Activated naive CD8-positive, alpha-beta T cell treated with anti-CD3 and anti-CD28 coated beads for 36 hours (primary cell): Measurements from ENCODE around the gene CMTR2. TPM values are rescaled to one million over a fixed set of nuclear protein-coding genes. Genes with fewer than 3 reads are reported as not detected.
"Not testable (repeated sequence)": the region's sequence is repeated elsewhere in the genome, so short reads cannot be mapped to it uniquely, and the experiment has no call there.

ENCODE experiments used
- DNase-seq: peaks from one replicate; pipeline ENCODE4 v3.0.0; 2021
- H3K27ac Mint-ChIP-seq: one replicate; pipeline ENCODE4 v1.8.0; 2022; ENCODE audit warnings: mild to moderate bottlenecking, moderate library complexity, mixed read lengths
- H3K27me3 Mint-ChIP-seq: one replicate; pipeline ENCODE4 v1.8.0; 2022; ENCODE audit warnings: mild to moderate bottlenecking, mixed read lengths
- H3K36me3 Mint-ChIP-seq: one replicate; pipeline ENCODE4 v1.8.0; 2021; ENCODE audit warnings: mild to moderate bottlenecking, mixed read lengths
- H3K4me1 Mint-ChIP-seq: one replicate; pipeline ENCODE4 v1.8.0; 2021; ENCODE audit warnings: mixed read lengths
- H3K4me3 Mint-ChIP-seq: one replicate; pipeline ENCODE4 v1.8.0; 2022; ENCODE audit warnings: mild to moderate bottlenecking, moderate library complexity, mixed read lengths
- H3K9me3 Mint-ChIP-seq: one replicate; pipeline ENCODE4 v1.8.0; 2022; ENCODE audit warnings: mixed read lengths
- total RNA-seq, 2 experiments: library from RNA; stranded (reverse); gene quantifications; one replicate each; pipeline ENCODE4 v1.2.3, GENCODE V29; 2021

CMTR2 gene
- total RNA-seq, 2 experiments from 2014 or later: 18.5 to 20.8 TPM

DNA sequence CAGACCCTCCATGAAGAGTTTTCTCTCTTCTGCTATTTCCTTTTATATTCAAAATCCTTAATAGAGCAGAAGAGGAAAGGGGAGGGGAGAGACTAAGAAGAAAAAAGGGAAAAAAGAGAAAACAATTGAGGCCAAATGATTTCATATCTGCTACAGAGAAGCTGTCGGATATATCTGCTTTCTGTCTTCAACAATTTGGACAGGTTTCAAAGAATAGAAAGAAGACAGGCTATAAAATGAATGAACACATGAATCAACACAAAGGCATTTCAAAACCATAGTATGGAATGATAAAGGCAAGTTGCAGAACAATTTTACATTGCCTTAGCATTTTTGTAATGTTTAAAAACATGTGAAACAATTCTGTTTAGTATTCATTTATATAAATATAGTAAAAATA, 4.7 kb upstream of the CMTR2 start:
- Mint-ChIP-seq H3K27me3 (peaks cover 15% of the 10 kb centered on the region), H3K27ac (no peak overlapping the region), H3K4me3 (no peak overlapping the region), H3K9me3 (peaks cover under 1% of the 10 kb centered on the region), H3K4me1 (no peaks in the 10 kb centered on the region), H3K36me3 (no peaks in the 10 kb centered on the region)
- no peak for DNase-seq

DNA sequence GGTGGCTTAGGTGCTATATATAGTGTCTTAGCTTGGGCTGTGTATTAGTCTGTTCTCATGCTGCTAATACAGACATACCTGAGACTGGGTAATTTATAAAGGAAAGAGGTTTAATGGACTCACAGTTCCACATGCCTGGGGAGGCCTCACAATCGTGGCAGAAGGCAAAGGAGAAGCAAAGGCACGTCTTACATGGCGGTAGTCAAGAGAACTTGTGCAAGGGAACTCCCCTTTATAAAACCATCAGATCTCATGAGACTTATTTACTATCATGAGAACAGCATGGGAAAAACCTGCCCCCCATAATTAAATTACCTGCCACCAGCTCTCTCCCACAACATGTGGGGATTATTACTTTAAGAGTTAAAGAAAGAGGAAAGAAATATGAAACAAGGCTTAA, 2.9 kb upstream of the CMTR2 start:
- DNase-seq, H3K4me1 Mint-ChIP-seq, H3K9me3 Mint-ChIP-seq, H3K4me3 Mint-ChIP-seq, H3K27ac Mint-ChIP-seq: not testable (repeated sequence)
- peaks cover 16% of the 10 kb centered on the region for H3K36me3 Mint-ChIP-seq
- peaks cover 14% of the 10 kb centered on the region for H3K27me3 Mint-ChIP-seq

DNA sequence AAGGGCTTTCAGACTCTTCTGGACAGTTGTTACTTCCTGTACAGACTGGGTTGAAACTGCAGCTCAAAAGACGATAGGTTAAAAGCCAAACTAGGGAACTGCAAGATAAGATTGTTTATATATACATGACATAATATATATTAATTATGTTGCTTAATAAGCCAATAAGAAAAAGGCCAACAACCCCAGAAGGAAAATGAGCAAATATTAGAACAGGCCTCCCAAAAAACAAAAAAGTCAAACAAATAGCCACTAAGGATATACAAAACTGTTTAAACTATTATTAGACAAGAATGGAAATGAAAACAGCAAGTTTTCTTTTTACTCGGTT, 495 bp upstream of the CMTR2 start:
- Mint-ChIP-seq H3K36me3 (peaks cover 39% of the 10 kb centered on the region), H3K27ac (peak overlapping the region; percentile 90), H3K4me3 (peak overlapping the region; percentile 84), H3K9me3 (peaks cover 12% of the 10 kb centered on the region), H3K4me1 (peaks cover 8% of the 10 kb centered on the region), H3K27me3 (peaks cover 14% of the 10 kb centered on the region)
- DNase-seq: no peak

DNA sequence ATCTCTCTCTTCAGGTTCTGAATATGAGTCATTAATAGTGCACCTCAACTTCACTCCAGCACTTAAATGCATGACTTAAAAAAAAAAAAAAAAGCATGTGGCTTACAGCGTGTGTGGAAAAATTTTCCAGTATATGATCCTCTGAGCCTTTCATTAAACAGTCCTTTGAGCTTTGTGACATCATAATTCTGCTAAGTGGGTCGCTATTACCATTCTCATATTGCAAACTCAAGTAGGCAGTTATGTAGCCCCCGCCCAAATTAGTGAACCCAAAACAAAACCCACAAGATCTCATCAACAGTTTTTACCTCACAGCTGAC, 672 bp downstream of the CMTR2 start:
- Mint-ChIP-seq H3K9me3 (peaks cover 23% of the 10 kb centered on the region), H3K36me3 (peaks cover 51% of the 10 kb centered on the region), H3K4me1 (peaks cover 11% of the 10 kb centered on the region), H3K27me3 (peaks cover 14% of the 10 kb centered on the region), H3K4me3 (peak overlapping the region; percentile 84), H3K27ac (peak overlapping the region; percentile 90)
- no peak for DNase-seq

DNA sequence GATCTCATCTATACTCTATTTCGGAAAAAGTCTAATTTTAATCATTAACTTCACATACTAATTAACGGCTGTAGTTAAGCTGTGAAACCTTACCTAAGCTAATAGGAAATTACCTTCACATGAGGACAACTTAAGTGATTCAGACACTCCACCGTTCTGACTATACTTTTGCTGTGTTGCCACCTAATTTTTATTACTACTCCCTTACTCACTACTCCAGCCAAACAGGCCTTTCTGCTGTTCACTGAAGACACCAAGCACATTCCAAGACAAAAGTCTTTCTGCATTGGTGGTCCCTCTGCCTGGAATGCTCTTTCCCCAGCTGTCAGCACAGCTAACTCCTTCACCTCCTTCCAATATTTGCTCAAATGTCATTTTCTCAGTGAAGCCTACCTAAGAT, 1.3 kb downstream of the CMTR2 start:
- peaks cover 56% of the 10 kb centered on the region for H3K36me3 Mint-ChIP-seq
- no peak for DNase-seq
- H3K4me3 Mint-ChIP-seq: peak overlapping the region; percentile 84
- H3K27me3 Mint-ChIP-seq: peaks cover 14% of the 10 kb centered on the region
- H3K9me3 Mint-ChIP-seq: peaks cover 25% of the 10 kb centered on the region
- peaks cover 12% of the 10 kb centered on the region for H3K4me1 Mint-ChIP-seq
- no peak overlapping the region for H3K27ac Mint-ChIP-seq

DNA sequence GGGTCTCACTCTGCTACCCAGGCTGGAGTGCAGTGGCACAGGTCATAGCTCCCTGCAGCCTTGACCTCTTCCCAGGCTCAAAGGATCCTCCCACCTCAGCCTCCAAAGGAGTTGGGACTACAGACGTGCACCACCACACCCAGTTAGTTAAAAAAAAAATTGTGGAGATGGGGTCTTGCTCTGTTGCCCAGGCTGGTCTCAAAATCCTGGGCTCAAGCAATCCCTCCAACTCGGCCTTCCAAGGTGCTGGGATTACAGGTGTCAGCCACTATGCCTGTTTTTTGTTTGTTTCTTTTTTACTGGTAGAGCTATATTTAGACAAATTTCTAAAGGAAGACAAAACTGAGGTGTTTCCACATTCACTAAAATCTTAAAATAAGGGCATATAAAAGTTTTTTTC, 1.7 kb downstream of the CMTR2 start:
- Mint-ChIP-seq H3K36me3 (peaks cover 60% of the 10 kb centered on the region), H3K9me3 (peaks cover 27% of the 10 kb centered on the region), H3K4me3 (no peak overlapping the region), H3K4me1 (peaks cover 14% of the 10 kb centered on the region), H3K27me3 (peaks cover 11% of the 10 kb centered on the region), H3K27ac (no peak overlapping the region)
- no peak for DNase-seq

DNA sequence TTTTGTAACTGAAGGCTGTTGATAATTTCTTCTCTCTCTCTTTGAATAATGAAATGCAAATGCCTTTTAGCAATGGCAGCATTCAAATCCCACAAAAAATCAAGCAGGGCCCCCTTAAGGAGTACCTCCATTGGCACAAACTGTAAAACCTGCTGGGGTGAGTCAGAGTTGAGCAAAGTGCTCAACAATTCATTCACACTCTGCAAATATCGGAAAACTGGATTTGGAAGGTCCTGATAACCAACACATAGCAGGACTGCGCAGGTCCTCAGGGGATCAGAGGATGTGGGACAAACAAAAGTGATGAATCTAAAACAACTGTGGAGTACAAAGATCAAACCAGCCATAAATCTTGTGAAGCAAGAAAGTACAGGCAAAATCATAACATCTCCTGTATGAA, 5.6 kb downstream of the CMTR2 start:
- DNase-seq: no peak
- H3K27me3 Mint-ChIP-seq: no peaks in the 10 kb centered on the region
- H3K9me3 Mint-ChIP-seq: peaks cover 31% of the 10 kb centered on the region
- peaks cover 14% of the 10 kb centered on the region for H3K4me1 Mint-ChIP-seq
- no peak overlapping the region for H3K4me3 Mint-ChIP-seq
- H3K36me3 Mint-ChIP-seq: peaks cover 65% of the 10 kb centered on the region
- no peak overlapping the region for H3K27ac Mint-ChIP-seq

DNA sequence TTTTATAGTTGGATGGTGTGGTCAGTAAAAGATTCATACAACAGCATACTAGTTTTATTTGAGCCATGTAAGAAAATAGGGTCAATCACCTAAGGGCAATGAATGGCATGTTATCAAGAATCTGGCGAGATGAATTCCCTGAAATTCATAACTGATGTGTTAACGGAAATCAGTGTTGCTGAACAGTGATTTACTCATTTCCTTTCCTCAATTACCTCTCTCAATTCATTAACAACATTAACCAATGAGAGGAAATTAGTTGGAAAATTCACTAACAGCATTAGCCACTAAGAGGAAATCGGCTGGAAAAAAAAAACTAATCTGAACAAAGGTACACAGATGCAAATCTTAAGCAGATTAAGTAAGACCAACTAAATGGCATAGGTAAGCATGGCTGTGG, 6.3 kb downstream of the CMTR2 start:
- Mint-ChIP-seq H3K36me3 (peaks cover 58% of the 10 kb centered on the region), H3K27me3 (no peaks in the 10 kb centered on the region), H3K27ac (no peak overlapping the region), H3K4me1 (peaks cover 7% of the 10 kb centered on the region), H3K9me3 (peaks cover 27% of the 10 kb centered on the region), H3K4me3 (no peak overlapping the region)
- no peak for DNase-seq

DNA sequence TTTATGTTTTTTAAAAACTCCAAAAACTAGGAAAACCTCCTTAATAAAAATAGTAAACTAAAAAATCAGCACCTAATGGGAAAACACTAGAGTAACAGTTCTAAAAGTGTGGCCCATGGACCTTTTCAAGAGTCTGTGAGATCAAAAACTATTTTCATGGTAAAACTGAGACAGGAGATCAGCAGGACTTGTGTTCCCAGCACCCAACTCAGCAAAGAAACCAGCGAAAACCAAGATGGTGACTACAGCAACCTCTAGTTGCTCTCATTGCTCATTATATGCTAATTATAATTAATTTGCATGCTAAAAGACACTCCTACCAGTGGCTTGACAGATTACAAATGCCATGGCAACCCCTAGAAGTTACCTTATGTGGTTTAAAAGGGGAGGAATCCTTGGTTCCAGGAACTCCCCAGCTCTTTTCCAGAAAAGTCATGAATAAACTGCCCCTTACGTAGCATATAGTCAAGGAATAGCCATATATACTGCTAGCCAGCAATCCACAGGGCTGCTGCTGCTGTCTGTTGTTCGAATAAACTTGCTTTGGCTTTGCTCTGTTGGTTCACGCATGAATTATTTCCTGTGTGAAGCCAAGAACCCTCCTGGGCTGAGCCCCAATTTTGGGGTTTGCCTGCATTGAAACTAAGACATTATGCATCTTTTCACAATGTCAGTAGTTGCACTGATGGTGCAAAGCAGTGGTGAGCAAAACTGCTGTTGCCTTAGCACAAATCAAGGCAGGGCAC, 12.4 kb downstream of the CMTR2 start:
- Mint-ChIP-seq H3K36me3 (peaks cover 3% of the 10 kb centered on the region), H3K9me3 (peaks cover 11% of the 10 kb centered on the region), H3K27ac (no peak overlapping the region), H3K4me1 (no peaks in the 10 kb centered on the region), H3K27me3 (no peaks in the 10 kb centered on the region), H3K4me3 (no peak overlapping the region)
- no peak for DNase-seq

DNA sequence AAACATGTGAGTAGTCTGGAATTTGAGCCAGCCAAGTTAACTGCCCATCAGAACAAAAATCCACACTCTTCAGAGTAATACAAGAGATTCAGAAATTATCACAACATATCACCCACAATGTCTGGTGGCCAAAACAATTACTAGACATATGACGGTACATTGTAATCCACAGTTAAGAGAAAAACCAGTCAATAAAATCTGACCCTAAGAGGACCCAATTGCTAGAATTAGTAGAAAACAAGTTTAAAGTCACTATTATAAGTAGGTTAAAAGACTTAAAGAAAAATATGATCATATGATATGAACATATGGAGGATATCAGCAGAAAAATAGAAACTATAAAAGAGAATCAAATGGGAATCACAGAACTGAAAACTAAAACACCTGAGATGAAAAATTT, 15.8 kb downstream of the CMTR2 start:
- no peak for DNase-seq
- Mint-ChIP-seq H3K27ac (no peak overlapping the region), H3K9me3 (peaks cover 8% of the 10 kb centered on the region)

DNA sequence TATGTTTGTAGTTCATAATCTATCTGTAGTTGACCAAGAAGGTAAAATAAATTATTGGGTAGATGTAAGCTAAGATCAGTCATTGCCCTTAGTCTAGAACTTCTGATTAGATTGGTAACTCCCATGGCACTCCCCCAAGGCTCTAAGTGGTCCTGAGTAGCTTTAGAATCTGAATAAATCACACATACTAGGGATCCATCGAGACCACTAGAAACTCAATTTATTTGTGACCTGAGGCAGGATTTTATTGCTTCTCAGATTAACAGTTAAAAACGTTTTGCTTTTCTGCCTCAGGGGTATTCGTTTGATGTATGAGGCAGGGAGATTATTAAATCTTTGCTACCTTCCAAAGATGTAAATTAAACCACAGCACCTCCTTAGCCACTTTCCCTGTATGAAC, 24.9 kb downstream of the CMTR2 start:
- peaks cover 18% of the 10 kb centered on the region for H3K27me3 Mint-ChIP-seq
- DNase-seq: no peak
- no peaks in the 10 kb centered on the region for H3K9me3 Mint-ChIP-seq
- H3K27ac Mint-ChIP-seq: no peak overlapping the region
- H3K4me3 Mint-ChIP-seq: no peak overlapping the region
- no peaks in the 10 kb centered on the region for H3K36me3 Mint-ChIP-seq
- no peaks in the 10 kb centered on the region for H3K4me1 Mint-ChIP-seq

More for the DNA sequence above, 15.8 kb downstream of the CMTR2 start:
- H3K36me3 Mint-ChIP-seq: no peaks in the 10 kb centered on the region
- no peak overlapping the region for H3K4me3 Mint-ChIP-seq
- peaks cover 9% of the 10 kb centered on the region for H3K27me3 Mint-ChIP-seq
- H3K4me1 Mint-ChIP-seq: no peaks in the 10 kb centered on the region

DNA sequence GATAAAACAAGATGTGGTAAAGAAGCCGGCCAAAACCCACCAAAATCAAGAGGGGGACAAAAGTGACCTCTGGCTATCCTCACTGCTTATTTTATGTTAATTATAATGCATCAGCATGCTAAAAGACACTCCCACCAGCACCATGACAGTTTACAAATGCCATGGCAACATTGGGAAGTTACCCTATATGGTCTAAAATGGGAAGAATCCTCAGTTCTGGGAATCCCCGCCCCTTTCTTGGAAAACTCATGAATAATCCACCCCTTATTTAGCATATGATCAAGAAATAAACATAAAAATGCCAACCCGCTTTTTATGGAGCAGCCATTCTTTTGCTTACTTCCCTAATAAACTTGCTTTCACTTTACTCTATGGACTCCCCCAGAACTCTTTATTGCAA, 25.6 kb downstream of the CMTR2 start:
- H3K27me3 Mint-ChIP-seq: peaks cover 15% of the 10 kb centered on the region
- no peaks in the 10 kb centered on the region for H3K9me3 Mint-ChIP-seq

DNA sequence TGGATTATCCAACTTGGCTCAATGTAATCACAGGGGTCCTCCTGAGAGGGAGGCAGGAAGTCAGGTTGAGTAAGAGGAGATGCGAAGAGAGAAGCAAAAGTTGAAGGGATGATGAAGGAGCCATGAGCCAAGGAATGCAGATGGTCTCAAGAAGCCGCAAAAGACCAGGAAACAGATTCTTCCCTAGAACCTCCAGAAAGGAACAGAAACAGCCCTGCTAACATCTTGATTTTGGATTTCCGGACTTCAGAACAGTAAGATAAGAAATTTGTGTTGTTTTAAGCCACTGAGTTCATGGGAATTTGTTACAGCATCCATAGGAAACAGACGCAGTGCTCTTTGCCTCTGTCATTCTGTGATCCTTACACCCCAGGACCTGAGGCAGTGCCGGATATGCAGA, 26.8 kb downstream of the CMTR2 start:
- H3K4me1 Mint-ChIP-seq: no peaks in the 10 kb centered on the region
- H3K27ac Mint-ChIP-seq: no peak overlapping the region
- peaks cover 11% of the 10 kb centered on the region for H3K27me3 Mint-ChIP-seq
- DNase-seq: no peak
- H3K36me3 Mint-ChIP-seq: no peaks in the 10 kb centered on the region
- H3K9me3 Mint-ChIP-seq: no peaks in the 10 kb centered on the region
- no peak overlapping the region for H3K4me3 Mint-ChIP-seq

More for the DNA sequence above, 25.6 kb downstream of the CMTR2 start:
- DNase-seq: no peak
- no peak overlapping the region for H3K4me3 Mint-ChIP-seq
- H3K4me1 Mint-ChIP-seq: no peaks in the 10 kb centered on the region
- no peaks in the 10 kb centered on the region for H3K36me3 Mint-ChIP-seq
- no peak overlapping the region for H3K27ac Mint-ChIP-seq

DNA sequence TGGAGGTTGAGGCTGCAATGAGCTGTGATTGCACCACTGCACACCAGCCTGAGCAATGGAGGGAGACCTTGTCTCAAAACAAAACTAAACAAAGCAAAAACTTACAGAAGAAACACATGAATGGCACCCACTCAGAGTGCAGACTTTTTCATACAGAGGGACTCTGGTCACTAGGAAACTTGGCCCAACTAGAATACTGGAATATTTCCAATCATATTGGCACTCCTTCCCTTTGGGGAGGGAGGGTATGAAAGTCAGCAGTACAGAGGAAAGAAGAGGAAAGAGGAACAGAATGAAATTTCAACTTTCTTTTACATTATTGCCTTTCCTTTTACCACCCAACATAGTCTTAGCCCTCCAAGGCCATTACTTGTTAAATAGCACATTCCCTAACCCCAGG, 28.2 kb downstream of the CMTR2 start:
- Mint-ChIP-seq H3K27me3 (peaks cover 11% of the 10 kb centered on the region), H3K4me1 (no peaks in the 10 kb centered on the region), H3K27ac (no peak overlapping the region), H3K4me3 (no peak overlapping the region), H3K36me3 (no peaks in the 10 kb centered on the region), H3K9me3 (no peaks in the 10 kb centered on the region)
- DNase-seq: no peak

DNA sequence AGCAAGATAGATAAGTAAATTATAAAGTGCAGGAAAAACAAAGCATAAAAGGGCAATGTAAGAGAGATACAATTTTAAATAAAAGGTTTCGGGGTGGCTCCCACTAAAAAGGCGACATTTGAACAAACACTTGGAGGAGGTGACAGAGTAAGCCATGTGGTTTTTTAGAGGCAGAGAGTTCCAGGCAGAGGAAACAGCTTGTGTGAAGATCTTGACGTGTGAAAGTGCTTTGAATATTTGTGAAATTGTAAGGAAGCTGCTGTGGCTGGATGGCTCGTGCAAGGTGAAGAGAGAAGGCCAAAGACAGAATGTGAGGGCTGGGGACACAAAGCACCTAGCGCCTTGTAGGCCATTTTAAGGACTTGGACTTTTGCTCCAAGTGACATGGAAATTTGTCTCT, 30.1 kb downstream of the CMTR2 start:
- Mint-ChIP-seq H3K9me3 (no peaks in the 10 kb centered on the region), H3K4me1 (no peaks in the 10 kb centered on the region), H3K4me3 (no peak overlapping the region), H3K27ac (no peak overlapping the region), H3K36me3 (no peaks in the 10 kb centered on the region), H3K27me3 (peaks cover 11% of the 10 kb centered on the region)
- DNase-seq: no peak

DNA sequence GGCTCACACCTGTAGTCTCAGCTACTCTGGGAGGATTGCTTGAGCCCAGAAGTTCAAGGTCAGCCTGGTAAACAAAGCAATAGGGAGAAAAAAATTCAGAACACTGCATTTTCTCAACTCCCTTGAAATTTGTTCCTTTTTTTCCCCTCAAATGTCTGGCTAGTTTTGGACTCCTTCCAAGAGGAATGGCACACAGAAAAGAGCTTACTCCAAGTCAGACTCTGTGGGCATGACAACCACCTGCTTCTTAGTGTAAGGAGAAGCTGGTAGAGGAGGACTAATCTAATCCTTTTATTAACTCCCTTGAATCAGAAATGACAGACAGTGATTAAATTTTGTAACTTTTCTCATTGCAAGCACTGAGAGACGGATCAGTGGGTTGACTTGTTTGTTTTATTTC, 30.8 kb downstream of the CMTR2 start:
- H3K36me3 Mint-ChIP-seq: no peaks in the 10 kb centered on the region
- H3K4me1 Mint-ChIP-seq: no peaks in the 10 kb centered on the region
- no peaks in the 10 kb centered on the region for H3K9me3 Mint-ChIP-seq
- DNase-seq: no peak
- H3K27ac Mint-ChIP-seq: no peak overlapping the region
- peaks cover 11% of the 10 kb centered on the region for H3K27me3 Mint-ChIP-seq
- H3K4me3 Mint-ChIP-seq: no peak overlapping the region
